GM21528 (cell line): ENCODE measurements around the gene WDR91.
"Not testable (repeated sequence)": the region's sequence is repeated elsewhere in the genome, so short reads cannot be mapped to it uniquely, and the experiment has no call there.

Experiments used
- ATAC-seq: cut with Tn5 transposase; IDR thresholded peaks from one replicate; pipeline ENCODE4 v1.9.1; 2021; ENCODE audit warnings: mild to moderate bottlenecking, moderate library complexity; ENCODE audit not compliant: unreplicated experiment, low FRiP score

WDR91 gene

GRCh38 chr7:135181929-135182678 lies 29.2 kb downstream of the WDR91 start:
- ATAC-seq: no peak

- no peak for ATAC-seq
These were observed 29.9 kb downstream of the WDR91 start for GRCh38 chr7:135181261-135181928.

GRCh38 chr7:135180122-135180521 lies 31.2 kb downstream of the WDR91 start:
- ATAC-seq: no peak

GRCh38 chr7:135179321-135179925 lies 31.9 kb downstream of the WDR91 start:
- ATAC-seq: no peak

- ATAC-seq: no peak
These were observed 33.0 kb downstream of the WDR91 start for GRCh38 chr7:135178364-135178763.

- ATAC-seq: no peak
These were observed 34.2 kb downstream of the WDR91 start for GRCh38 chr7:135177028-135177696.

GRCh38 chr7:135175931-135176330 lies 35.4 kb downstream of the WDR91 start:
- no peak for ATAC-seq

GRCh38 chr7:135174941-135175340 lies 36.4 kb downstream of the WDR91 start:
- ATAC-seq: no peak

GRCh38 chr7:135173916-135174315 lies 37.4 kb downstream of the WDR91 start:
- ATAC-seq: not testable (repeated sequence)

GRCh38 chr7:135171581-135172291 lies 39.6 kb downstream of the WDR91 start:
- not testable (repeated sequence) for ATAC-seq

GRCh38 chr7:135170998-135171481 lies 40.3 kb downstream of the WDR91 start:
- peak; percentile 47 for ATAC-seq

GRCh38 chr7:135170274-135170997 lies 40.9 kb downstream of the WDR91 start, which contains the start of gene CYREN:
Gene CYREN, minus strand, starts transcription at chr7:135170707. Its CDS starts 1,785 bp downstream, at chr7:135168922.
- ATAC-seq: peak; percentile 74

- no peak for ATAC-seq
These were observed 41.4 kb downstream of the WDR91 start for GRCh38 chr7:135169964-135170273.

GRCh38 chr7:135169141-135169963 lies 42.0 kb downstream of the WDR91 start:
- peak; percentile 36 for ATAC-seq

- ATAC-seq: no peak
These were observed 42.7 kb downstream of the WDR91 start for GRCh38 chr7:135168489-135169140.

GRCh38 chr7:135168001-135168400 lies 43.3 kb downstream of the WDR91 start:
- ATAC-seq: no peak

GRCh38 chr7:135167365-135167917 lies 43.9 kb downstream of the WDR91 start:
- ATAC-seq: no peak
